ACHN (cell line): ENCODE measurements around the gene C19orf81.
A peak's percentile ranks its signal among the peaks of the same experiment; 100 is the strongest.

Source experiments
- DNase-seq: peaks from one replicate; pipeline ENCODE4 v3.0.0-alpha.2; 2015
- in situ Hi-C: cut with HindIII; loops from 2 replicates; pipeline ENCODE4 v1.10.0; 2017; ENCODE audit warnings: low sequenced_read_pairs, low pct_ligation_motif_present, low pct_unique_long_range_greater_than_20kb

Gene C19orf81

GRCh38 chr19:50626795-50627194 is 22.4 kb upstream of the C19orf81 start:
- in situ Hi-C loops = no loop called here
- no peak for DNase-seq

DNA sequence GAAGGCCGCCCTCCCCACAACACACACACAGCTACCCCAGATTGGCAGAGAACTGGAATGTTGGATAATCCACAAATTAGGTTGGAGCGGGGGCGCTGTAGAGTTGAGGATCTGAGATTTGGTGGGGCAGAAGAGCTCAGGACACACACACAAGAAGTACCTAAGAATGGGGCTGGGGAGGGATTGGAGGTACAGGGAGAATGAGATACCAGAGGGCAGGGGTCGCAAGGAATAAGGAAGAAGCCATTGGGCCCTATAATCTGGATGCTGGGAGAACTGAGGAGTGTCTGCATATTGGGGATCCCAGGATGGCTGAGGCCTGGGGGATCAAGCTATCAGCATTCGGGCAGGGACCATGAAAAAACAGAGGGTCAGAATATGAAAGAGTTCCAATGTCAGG is 21.1 kb upstream of the C19orf81 start:
- in situ Hi-C loops = no loop called here
- no peak for DNase-seq

DNA sequence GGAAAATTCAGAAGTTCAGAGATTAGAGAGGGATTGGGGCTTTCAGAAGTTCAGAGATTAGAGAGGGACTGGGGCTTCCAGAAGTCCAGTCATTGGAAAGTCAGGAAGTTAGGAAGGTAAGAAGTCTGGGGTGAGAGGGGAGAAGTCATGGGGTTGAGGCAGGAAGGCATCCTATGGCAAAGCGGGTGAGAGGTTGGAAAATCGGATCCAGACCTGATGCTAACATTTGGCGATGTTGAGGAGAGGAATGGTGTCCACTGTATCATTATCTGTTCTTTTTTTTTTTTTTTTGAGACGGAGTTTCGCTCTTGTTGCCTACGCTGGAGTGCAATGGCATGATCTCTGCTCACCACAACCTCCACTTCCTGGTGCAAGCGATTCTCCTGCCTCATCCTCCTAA is 20.7 kb upstream of the C19orf81 start:
- no peak for DNase-seq
- in situ Hi-C loops = no loop called here

GRCh38 chr19:50629194-50629593 is 20.1 kb upstream of the C19orf81 start:
- in situ Hi-C loops = no loop called here
- DNase-seq = no peak

- no peak for DNase-seq
- in situ Hi-C loops = no loop called here
Measured at GRCh38 chr19:50629801-50630200, 19.4 kb upstream of the C19orf81 start.

- DNase-seq = no peak
- in situ Hi-C loops = no loop called here
Measured at GRCh38 chr19:50632151-50632835, 17.0 kb upstream of the C19orf81 start.

DNA sequence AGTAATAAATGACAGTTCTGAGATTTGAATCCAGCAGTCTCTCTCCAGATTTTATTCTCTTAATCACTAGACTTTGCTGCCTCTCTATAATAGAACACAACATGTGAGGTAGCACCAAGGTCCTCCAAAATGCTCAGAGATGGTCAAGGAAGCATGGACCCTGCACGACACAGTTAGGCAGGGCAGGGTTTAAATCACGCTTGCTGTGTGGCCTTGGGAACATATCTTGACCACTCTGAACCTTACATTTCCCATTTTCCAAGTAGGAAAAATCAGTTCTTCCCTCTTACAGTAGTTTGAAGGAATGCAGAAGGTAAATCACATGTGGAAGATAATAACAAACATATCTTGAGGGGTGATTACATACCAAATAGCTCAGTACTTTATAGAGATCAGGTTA is 15.9 kb upstream of the C19orf81 start:
- DNase-seq = no peak
- in situ Hi-C loops = no loop called here

DNA sequence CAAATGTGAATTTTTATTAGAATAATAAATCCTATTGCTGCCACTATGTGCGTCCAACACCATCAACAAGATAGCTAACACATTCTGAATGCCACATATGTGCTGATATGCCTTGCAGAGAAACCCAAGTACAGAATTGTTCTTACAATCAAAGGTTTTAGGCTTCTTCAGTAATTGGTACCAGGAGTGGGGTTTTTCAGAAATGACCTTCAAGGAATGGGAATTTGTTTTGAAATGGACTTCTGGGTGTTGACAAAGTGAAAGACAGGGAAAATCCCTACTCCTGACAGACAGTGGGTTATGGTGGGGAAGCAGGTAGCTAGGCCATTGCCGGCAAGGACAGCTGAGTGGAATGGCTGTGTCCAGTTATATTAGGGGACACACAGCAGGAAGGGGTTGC is 15.3 kb upstream of the C19orf81 start:
- in situ Hi-C loops = no loop called here
- no peak for DNase-seq

GRCh38 chr19:50636317-50637085 is 12.7 kb upstream of the C19orf81 start:
- in situ Hi-C loops = no loop called here
- DNase-seq = no peak

GRCh38 chr19:50638600-50638999 is 10.6 kb upstream of the C19orf81 start:
- DNase-seq = no peak
- in situ Hi-C loops = no loop called here

GRCh38 chr19:50639121-50640112 is 9.8 kb upstream of the C19orf81 start, which contains the start of gene SYT3:
TSS of gene SYT3 (minus strand) at chr19:50639881. CDS start at chr19:50637411, 2,470 bp downstream.
- DNase-seq = peak; percentile 48
- in situ Hi-C loops = no loop called here

GRCh38 chr19:50640368-50640767 is 8.9 kb upstream of the C19orf81 start:
- DNase-seq = no peak
- in situ Hi-C loops = no loop called here

DNA sequence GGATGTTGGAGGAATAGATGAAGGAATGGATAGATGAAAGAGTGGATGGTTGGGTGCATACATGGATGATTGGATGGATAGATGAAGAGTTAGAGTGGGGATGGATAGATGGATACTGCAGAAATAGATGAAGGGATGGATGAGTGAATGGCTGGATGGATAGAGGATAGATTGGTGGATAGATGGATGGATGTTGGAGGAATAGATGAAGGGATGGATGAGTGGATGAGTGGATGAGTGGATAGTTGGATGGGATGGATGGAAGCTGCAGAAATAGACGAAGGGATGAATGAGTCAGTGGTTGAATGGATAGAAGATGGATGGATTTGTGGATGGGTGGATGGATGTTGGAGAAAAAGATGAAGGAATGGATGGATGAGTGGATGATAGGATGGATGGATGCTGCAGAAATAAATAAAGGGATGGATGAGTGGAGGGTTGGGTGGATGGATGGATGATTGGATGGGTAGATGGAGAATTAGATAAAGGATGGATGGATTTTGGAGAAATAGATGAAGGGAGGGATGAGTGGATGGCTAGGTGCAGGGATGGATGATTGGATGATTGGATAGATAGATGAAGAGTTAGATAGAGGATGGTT is 4.8 kb upstream of the C19orf81 start:
- in situ Hi-C loops = no loop called here
- DNase-seq = no peak

GRCh38 chr19:50645107-50645506 is 4.1 kb upstream of the C19orf81 start:
- DNase-seq = no peak
- in situ Hi-C loops = no loop called here

- in situ Hi-C loops = no loop called here
- peak; percentile 79 for DNase-seq
Measured at GRCh38 chr19:50646074-50646807, 3.0 kb upstream of the C19orf81 start.

- in situ Hi-C loops = no loop called here
- no peak for DNase-seq
Measured at GRCh38 chr19:50647879-50648615, 1.2 kb upstream of the C19orf81 start.

DNA sequence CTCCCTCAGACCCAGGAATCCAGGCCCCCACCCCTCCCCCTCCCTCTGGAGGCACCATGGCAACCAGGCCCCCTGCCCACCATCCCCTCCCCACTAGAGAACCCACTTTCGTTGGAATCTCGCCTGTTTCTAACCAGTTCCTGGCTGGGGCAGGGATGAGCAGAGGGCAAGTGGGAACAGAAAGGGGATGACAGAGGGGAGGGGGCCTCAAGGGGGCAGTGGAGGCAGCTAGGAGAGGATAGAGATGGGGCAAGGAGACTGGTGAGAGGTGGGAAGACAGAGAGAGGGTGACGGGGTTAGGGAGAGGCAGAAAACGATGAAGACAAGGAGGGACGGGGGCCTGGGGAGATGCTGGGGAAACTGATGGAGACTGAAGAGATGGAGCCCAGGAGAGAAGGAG is 586 bp upstream of the C19orf81 start:
- DNase-seq = no peak
- in situ Hi-C loops = no loop called here
